HEK293 (cell line): ENCODE data around the gene KCNAB1.

Source experiments
- CTCF ChIA-PET: fragments of 350-600 bp; formaldehyde crosslinking; extraction: SDS; loops from one replicate; lab custom pipeline; 2021; ENCODE audit warnings: antibody characterized with exemption; lab: Yijun Ruan, JAX
- POLR2A ChIA-PET: fragments of 300-600 bp; formaldehyde crosslinking; extraction: SDS; loops from one replicate; lab custom pipeline; 2020; ENCODE audit warnings: antibody characterized with exemption, inconsistent platforms; lab: Yijun Ruan, JAX
- H3K27ac ChIP-seq: fragments of 200-500 bp; sonication (Bioruptor generic); 2 replicates; pipeline ENCODE4 v1.5.1; 2014; ENCODE audit warnings: low read depth, low read length, control low read depth, inconsistent platforms; ENCODE audit errors: extremely low read depth
- H3K36me3 ChIP-seq, 2 experiments: fragments of 200-500 bp in 1 of 2; sonication (Bioruptor generic) in 1 of 2; 1 replicate in 1 of 2; 2 replicates in 1 of 2; pipeline ENCODE4 v1.5.1; 2014 to 2017; ENCODE audit warnings: inconsistent platforms in 2 of 2, low read length in 2 of 2; ENCODE audit not compliant: control insufficient read depth in 2 of 2, insufficient read depth in 1 of 2
- H3K4me1 ChIP-seq: fragments of 200-500 bp; sonication (Bioruptor generic); 2 replicates; pipeline ENCODE4 v1.5.1; 2014; ENCODE audit warnings: mild to moderate bottlenecking, low read length, inconsistent platforms; ENCODE audit not compliant: control insufficient read depth, insufficient read depth
- H3K4me3 ChIP-seq: 2 replicates; pipeline ENCODE4 v1.5.1; 2011; ENCODE audit warnings: low read depth, mild to moderate bottlenecking, control low read depth, low read length, moderate library complexity
- H3K9me3 ChIP-seq: fragments of 200-500 bp; sonication (Bioruptor generic); 2 replicates; pipeline ENCODE4 v1.5.1; 2014; ENCODE audit warnings: low read depth, low read length, inconsistent platforms; ENCODE audit not compliant: control insufficient read depth, insufficient read depth
- BCL11B ChIP-seq: fragments of 450-650 bp; formaldehyde crosslinking; IDR thresholded peaks from 2 replicates; pipeline ENCODE4 v1.5.1; 2016; ENCODE audit warnings: low read depth, missing biosample characterization, missing genetic modification characterization
- EGR2 ChIP-seq: fragments of 450-650 bp; formaldehyde crosslinking; IDR thresholded peaks from 2 replicates; pipeline ENCODE4 v1.5.1; 2016; ENCODE audit warnings: low read depth, missing biosample characterization, missing genetic modification characterization
- FEZF1 ChIP-seq: fragments of 450-650 bp; formaldehyde crosslinking; IDR thresholded peaks from 2 replicates; pipeline ENCODE4 v1.5.1; 2016; ENCODE audit warnings: missing biosample characterization, missing genetic modification characterization
- GLIS1 ChIP-seq: fragments of 450-650 bp; formaldehyde crosslinking; IDR thresholded peaks from 2 replicates; pipeline ENCODE4 v1.5.1; 2016; ENCODE audit warnings: missing biosample characterization, missing genetic modification characterization
- HOXD13 ChIP-seq: sonication (generic); formaldehyde crosslinking; IDR thresholded peaks from 2 replicates; pipeline ENCODE4 v1.8.0; 2022; ENCODE audit warnings: missing genetic modification reagents, borderline replicate concordance
- OSR2 ChIP-seq: fragments of 450-650 bp; formaldehyde crosslinking; IDR thresholded peaks from 2 replicates; pipeline ENCODE4 v1.5.1; 2016; ENCODE audit warnings: missing biosample characterization, missing genetic modification characterization
- SCRT1 ChIP-seq: fragments of 450-650 bp; formaldehyde crosslinking; IDR thresholded peaks from 2 replicates; pipeline ENCODE4 v1.5.1; 2016; ENCODE audit warnings: missing biosample characterization, missing genetic modification characterization, borderline replicate concordance
- ZFP69B ChIP-seq: fragments of 450-650 bp; formaldehyde crosslinking; IDR thresholded peaks from 2 replicates; pipeline ENCODE4 v1.5.1; 2016; ENCODE audit warnings: missing biosample characterization, missing genetic modification characterization
- ZNF157 ChIP-seq: fragments of 450-650 bp; formaldehyde crosslinking; IDR thresholded peaks from 2 replicates; pipeline ENCODE4 v1.5.1; 2016; ENCODE audit warnings: missing biosample characterization, missing genetic modification characterization
- ZNF174 ChIP-seq: fragments of 450-650 bp; formaldehyde crosslinking; IDR thresholded peaks from 2 replicates; pipeline ENCODE4 v1.5.0; 2017; ENCODE audit warnings: missing biosample characterization, mild to moderate bottlenecking, missing genetic modification characterization
- ZNF19 ChIP-seq: fragments of 450-650 bp; formaldehyde crosslinking; IDR thresholded peaks from 2 replicates; pipeline ENCODE4; 2016; ENCODE audit warnings: missing biosample characterization, missing genetic modification characterization, low read depth
- ZNF2 ChIP-seq: fragments of 450-650 bp; formaldehyde crosslinking; IDR thresholded peaks from 2 replicates; pipeline ENCODE4 v1.5.1; 2016; ENCODE audit warnings: missing biosample characterization, missing genetic modification characterization
- ZNF202 ChIP-seq: fragments of 450-650 bp; formaldehyde crosslinking; IDR thresholded peaks from 2 replicates; pipeline ENCODE4 v1.5.1; 2016; ENCODE audit warnings: missing biosample characterization, missing genetic modification characterization, borderline replicate concordance
- ZNF211 ChIP-seq: fragments of 450-650 bp; formaldehyde crosslinking; IDR thresholded peaks from 2 replicates; pipeline ENCODE4 v1.5.1; 2016; ENCODE audit warnings: low read depth, missing biosample characterization, missing genetic modification characterization
- ZNF521 ChIP-seq: fragments of 450-650 bp; formaldehyde crosslinking; IDR thresholded peaks from 2 replicates; pipeline ENCODE4 v1.5.1; 2017; ENCODE audit warnings: missing biosample characterization, mild to moderate bottlenecking, missing genetic modification characterization
- ZNF544 ChIP-seq: fragments of 450-650 bp; formaldehyde crosslinking; IDR thresholded peaks from 2 replicates; pipeline ENCODE4 v1.5.0; 2017; ENCODE audit warnings: missing biosample characterization, missing genetic modification characterization
- ZNF596 ChIP-seq: fragments of 450-650 bp; IDR thresholded peaks from 2 replicates; pipeline ENCODE4 v1.5.0; 2018; ENCODE audit warnings: missing biosample characterization, mild to moderate bottlenecking, missing genetic modification characterization, moderate library complexity
- ZNF621 ChIP-seq: fragments of 450-650 bp; formaldehyde crosslinking; IDR thresholded peaks from 2 replicates; pipeline ENCODE4 v1.5.1; 2017; ENCODE audit warnings: missing biosample characterization, missing genetic modification characterization
- ZNF623 ChIP-seq: fragments of 450-650 bp; formaldehyde crosslinking; IDR thresholded peaks from 2 replicates; pipeline ENCODE4 v1.5.1; 2016; ENCODE audit warnings: missing biosample characterization, missing genetic modification characterization
- ZNF677 ChIP-seq: fragments of 450-650 bp; IDR thresholded peaks from 2 replicates; pipeline ENCODE4 v1.5.0; 2018; ENCODE audit warnings: missing biosample characterization, mild to moderate bottlenecking, missing genetic modification characterization, moderate library complexity
- TF ChIP-seq, protein P1 (sequence below): fragments of 450-650 bp; formaldehyde crosslinking; IDR thresholded peaks from 2 replicates; pipeline ENCODE4 v1.5.1; 2016; ENCODE audit warnings: missing biosample characterization, missing genetic modification characterization, low read depth
- TF ChIP-seq, protein P2 (sequence below): fragments of 450-650 bp; formaldehyde crosslinking; IDR thresholded peaks from 2 replicates; pipeline ENCODE4 v1.5.1; 2017; ENCODE audit warnings: missing biosample characterization, mild to moderate bottlenecking, missing genetic modification characterization, moderate library complexity
- TF ChIP-seq, protein P3 (sequence below): fragments of 450-650 bp; formaldehyde crosslinking; IDR thresholded peaks from 2 replicates; pipeline ENCODE4 v1.5.1; 2017; ENCODE audit warnings: missing biosample characterization, missing genetic modification characterization
- TF ChIP-seq, protein P4 (sequence below): fragments of 450-650 bp; formaldehyde crosslinking; IDR thresholded peaks from 2 replicates; pipeline ENCODE4; 2016; ENCODE audit warnings: missing biosample characterization, missing genetic modification characterization
- TF ChIP-seq, protein P5 (sequence below): fragments of 450-650 bp; formaldehyde crosslinking; IDR thresholded peaks from 2 replicates; pipeline ENCODE4 v1.5.1; 2016; ENCODE audit warnings: missing biosample characterization, missing genetic modification characterization, low read depth
- TF ChIP-seq, protein P6 (sequence below): fragments of 450-650 bp; formaldehyde crosslinking; IDR thresholded peaks from 2 replicates; pipeline ENCODE4 v1.5.1; 2017; ENCODE audit warnings: missing biosample characterization, missing genetic modification characterization

KCNAB1 gene

DNA sequence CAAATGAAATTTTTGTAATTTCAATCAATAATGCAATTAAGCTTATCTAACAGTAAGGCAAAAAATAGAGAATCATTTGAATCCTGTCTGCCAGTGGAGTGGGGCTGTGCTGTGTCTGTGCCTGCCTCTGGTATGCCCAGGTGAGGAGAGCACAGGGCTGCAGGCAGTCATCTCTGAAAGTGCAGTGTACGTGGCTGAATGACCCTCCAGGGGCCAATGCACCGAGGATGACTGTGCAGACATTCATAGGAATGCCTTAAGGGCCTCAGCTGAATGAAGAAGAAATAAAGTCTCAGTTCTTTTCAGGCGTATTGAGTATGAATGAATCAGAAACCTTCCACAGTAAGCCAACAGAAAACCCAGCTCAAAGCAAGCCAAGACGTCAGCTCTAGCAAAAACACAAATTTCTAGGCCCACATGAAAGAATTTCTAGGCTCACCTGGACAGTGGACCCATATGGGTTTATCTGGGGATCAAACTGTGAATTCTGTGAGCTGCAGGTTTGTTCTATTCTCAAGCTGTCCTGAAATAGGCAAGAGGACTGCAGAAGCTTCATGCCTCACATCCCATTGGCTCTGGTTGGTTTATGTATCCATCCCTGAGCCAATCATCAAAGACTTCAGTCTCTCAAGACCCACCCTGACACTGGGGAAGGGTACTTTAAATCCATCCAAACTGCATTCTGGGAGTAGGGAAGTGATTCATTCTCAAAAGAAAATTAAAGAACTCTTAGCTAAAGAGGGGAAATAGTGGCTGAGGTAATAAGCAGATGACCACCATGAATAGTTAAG lies 311.2 kb downstream of the KCNAB1 start:
- H3K36me3 ChIP-seq = no peaks in the 10 kb centered on the region
- H3K9me3 ChIP-seq = no peaks in the 10 kb centered on the region
- H3K4me3 ChIP-seq = no peak overlapping the region
- POLR2A ChIA-PET = no interaction called here
- no peaks in the 10 kb centered on the region for H3K4me1 ChIP-seq
- no peak overlapping the region for H3K27ac ChIP-seq
- TF ChIP-seq, protein P1, sequence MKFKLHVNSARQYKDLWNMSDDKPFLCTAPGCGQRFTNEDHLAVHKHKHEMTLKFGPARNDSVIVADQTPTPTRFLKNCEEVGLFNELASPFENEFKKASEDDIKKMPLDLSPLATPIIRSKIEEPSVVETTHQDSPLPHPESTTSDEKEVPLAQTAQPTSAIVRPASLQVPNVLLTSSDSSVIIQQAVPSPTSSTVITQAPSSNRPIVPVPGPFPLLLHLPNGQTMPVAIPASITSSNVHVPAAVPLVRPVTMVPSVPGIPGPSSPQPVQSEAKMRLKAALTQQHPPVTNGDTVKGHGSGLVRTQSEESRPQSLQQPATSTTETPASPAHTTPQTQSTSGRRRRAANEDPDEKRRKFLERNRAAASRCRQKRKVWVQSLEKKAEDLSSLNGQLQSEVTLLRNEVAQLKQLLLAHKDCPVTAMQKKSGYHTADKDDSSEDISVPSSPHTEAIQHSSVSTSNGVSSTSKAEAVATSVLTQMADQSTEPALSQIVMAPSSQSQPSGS (tag by site-specific recombination) = no peak
- TF ChIP-seq OSR2 (tag by site-specific recombination) (no peak), ZFP69B (tag by site-specific recombination) (no peak), ZNF521 (tag by site-specific recombination) (no peak), HOXD13 (no peak), EGR2 (tag by site-specific recombination) (no peak), ZNF596 (tag by site-specific recombination) (no peak), BCL11B (no peak), ZNF211 (no peak), ZNF202 (tag by site-specific recombination) (no peak)
- TF ChIP-seq, protein P2, sequence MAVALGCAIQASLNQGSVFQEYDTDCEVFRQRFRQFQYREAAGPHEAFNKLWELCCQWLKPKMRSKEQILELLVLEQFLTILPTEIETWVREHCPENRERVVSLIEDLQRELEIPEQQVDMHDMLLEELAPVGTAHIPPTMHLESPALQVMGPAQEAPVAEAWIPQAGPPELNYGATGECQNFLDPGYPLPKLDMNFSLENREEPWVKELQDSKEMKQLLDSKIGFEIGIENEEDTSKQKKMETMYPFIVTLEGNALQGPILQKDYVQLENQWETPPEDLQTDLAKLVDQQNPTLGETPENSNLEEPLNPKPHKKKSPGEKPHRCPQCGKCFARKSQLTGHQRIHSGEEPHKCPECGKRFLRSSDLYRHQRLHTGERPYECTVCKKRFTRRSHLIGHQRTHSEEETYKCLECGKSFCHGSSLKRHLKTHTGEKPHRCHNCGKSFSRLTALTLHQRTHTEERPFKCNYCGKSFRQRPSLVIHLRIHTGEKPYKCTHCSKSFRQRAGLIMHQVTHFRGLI (tag by site-specific recombination) = no peak
- TF ChIP-seq, protein P3, sequence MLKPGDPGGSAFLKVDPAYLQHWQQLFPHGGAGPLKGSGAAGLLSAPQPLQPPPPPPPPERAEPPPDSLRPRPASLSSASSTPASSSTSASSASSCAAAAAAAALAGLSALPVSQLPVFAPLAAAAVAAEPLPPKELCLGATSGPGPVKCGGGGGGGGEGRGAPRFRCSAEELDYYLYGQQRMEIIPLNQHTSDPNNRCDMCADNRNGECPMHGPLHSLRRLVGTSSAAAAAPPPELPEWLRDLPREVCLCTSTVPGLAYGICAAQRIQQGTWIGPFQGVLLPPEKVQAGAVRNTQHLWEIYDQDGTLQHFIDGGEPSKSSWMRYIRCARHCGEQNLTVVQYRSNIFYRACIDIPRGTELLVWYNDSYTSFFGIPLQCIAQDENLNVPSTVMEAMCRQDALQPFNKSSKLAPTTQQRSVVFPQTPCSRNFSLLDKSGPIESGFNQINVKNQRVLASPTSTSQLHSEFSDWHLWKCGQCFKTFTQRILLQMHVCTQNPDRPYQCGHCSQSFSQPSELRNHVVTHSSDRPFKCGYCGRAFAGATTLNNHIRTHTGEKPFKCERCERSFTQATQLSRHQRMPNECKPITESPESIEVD (tag by site-specific recombination) = no peak
- TF ChIP-seq, protein P4, sequence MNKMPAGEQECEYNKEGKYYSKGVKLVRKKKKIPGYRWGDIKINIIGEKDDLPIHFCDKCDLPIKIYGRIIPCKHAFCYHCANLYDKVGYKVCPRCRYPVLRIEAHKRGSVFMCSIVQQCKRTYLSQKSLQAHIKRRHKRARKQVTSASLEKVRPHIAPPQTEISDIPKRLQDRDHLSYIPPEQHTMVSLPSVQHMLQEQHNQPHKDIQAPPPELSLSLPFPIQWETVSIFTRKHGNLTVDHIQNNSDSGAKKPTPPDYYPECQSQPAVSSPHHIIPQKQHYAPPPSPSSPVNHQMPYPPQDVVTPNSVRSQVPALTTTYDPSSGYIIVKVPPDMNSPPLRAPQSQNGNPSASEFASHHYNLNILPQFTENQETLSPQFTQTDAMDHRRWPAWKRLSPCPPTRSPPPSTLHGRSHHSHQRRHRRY (tag by site-specific recombination) = no peak
- CTCF ChIA-PET = interaction anchor here (0.6 to 2.5 kb wide), 3 partner anchors 17 to 45 kb away, joined by 3 to 10 read pairs (median 4); no protein-coding TSS in a partner anchor

DNA sequence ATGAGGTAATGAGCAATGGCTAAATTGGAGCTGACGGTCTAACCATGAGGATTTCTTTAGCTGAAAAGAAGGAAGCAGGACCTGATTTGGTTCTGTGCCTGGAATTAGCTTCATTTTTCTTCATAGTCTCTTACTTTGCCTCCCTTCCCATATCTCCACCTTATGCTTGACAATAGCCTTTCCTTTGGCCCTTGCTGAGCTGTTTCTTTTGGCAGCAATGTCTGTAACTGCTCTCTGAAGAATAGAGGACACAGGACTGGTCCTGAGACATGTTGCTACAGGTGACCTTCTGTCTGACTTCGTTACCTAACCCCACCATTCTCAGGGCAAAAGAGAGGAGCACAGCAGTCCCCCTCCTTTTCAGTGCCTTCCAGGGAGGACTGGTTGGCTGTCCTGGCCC lies 312.2 kb downstream of the KCNAB1 start:
- Histone ChIP-seq H3K4me1 (no peaks in the 10 kb centered on the region), H3K27ac (no peak overlapping the region), H3K9me3 (no peaks in the 10 kb centered on the region), H3K36me3 (no peaks in the 10 kb centered on the region), H3K4me3 (no peak overlapping the region)
- ChIA-PET CTCF (interaction anchor here (2.5 kb wide), 1 partner anchor 17 kb away, joined by 10 read pairs; no protein-coding TSS in a partner anchor), POLR2A (no interaction called here)
- TF ChIP-seq ZNF157 (tag by site-specific recombination) (no peak), ZNF174 (tag by site-specific recombination) (no peak), ZNF621 (tag by site-specific recombination) (no peak), ZNF544 (tag by site-specific recombination) (no peak), SCRT1 (tag by site-specific recombination) (no peak), ZNF596 (tag by site-specific recombination) (no peak), ZNF623 (tag by site-specific recombination) (no peak), ZNF19 (tag by site-specific recombination) (no peak), ZNF2 (no peak), GLIS1 (no peak), ZNF677 (tag by site-specific recombination) (no peak), FEZF1 (no peak)
- TF ChIP-seq, protein P5, sequence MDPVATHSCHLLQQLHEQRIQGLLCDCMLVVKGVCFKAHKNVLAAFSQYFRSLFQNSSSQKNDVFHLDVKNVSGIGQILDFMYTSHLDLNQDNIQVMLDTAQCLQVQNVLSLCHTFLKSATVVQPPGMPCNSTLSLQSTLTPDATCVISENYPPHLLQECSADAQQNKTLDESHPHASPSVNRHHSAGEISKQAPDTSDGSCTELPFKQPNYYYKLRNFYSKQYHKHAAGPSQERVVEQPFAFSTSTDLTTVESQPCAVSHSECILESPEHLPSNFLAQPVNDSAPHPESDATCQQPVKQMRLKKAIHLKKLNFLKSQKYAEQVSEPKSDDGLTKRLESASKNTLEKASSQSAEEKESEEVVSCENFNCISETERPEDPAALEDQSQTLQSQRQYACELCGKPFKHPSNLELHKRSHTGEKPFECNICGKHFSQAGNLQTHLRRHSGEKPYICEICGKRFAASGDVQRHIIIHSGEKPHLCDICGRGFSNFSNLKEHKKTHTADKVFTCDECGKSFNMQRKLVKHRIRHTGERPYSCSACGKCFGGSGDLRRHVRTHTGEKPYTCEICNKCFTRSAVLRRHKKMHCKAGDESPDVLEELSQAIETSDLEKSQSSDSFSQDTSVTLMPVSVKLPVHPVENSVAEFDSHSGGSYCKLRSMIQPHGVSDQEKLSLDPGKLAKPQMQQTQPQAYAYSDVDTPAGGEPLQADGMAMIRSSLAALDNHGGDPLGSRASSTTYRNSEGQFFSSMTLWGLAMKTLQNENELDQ (tag by site-specific recombination) = no peak
- TF ChIP-seq, protein P6, sequence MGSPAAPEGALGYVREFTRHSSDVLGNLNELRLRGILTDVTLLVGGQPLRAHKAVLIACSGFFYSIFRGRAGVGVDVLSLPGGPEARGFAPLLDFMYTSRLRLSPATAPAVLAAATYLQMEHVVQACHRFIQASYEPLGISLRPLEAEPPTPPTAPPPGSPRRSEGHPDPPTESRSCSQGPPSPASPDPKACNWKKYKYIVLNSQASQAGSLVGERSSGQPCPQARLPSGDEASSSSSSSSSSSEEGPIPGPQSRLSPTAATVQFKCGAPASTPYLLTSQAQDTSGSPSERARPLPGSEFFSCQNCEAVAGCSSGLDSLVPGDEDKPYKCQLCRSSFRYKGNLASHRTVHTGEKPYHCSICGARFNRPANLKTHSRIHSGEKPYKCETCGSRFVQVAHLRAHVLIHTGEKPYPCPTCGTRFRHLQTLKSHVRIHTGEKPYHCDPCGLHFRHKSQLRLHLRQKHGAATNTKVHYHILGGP = no peak
